Activated naive CD4-positive, alpha-beta T cell treated with Interleukin-2 at 50 U/mL for 16 hours (primary cell): ENCODE data around the gene DNAH1.

Source experiments
- DNase-seq: peaks from one replicate; pipeline ENCODE4 v3.0.0-alpha.2; 2020

Gene DNAH1

GRCh38 chr3:52437326-52438103 lies 121.4 kb downstream of the DNAH1 start:
- DNase-seq = no peak

- no peak for DNase-seq
Observed at GRCh38 chr3:52438104-52438376, 121.9 kb downstream of the DNAH1 start.

GRCh38 chr3:52438579-52439425 lies 122.7 kb downstream of the DNAH1 start:
- no peak for DNase-seq

GRCh38 chr3:52439426-52440248 lies 123.5 kb downstream of the DNAH1 start:
- no peak for DNase-seq

GRCh38 chr3:52440249-52440551 lies 124.1 kb downstream of the DNAH1 start:
- DNase-seq = no peak

GRCh38 chr3:52440671-52441070 lies 124.6 kb downstream of the DNAH1 start:
- no peak for DNase-seq

GRCh38 chr3:52441091-52441771 lies 125.1 kb downstream of the DNAH1 start:
- DNase-seq = no peak

- no peak for DNase-seq
Observed at GRCh38 chr3:52441772-52442332, 125.7 kb downstream of the DNAH1 start.

GRCh38 chr3:52442409-52443267 lies 126.5 kb downstream of the DNAH1 start:
- no peak for DNase-seq

GRCh38 chr3:52443268-52443610 lies 127.1 kb downstream of the DNAH1 start:
- DNase-seq = no peak

- no peak for DNase-seq
Observed at GRCh38 chr3:52443791-52444687, 127.9 kb downstream of the DNAH1 start.

GRCh38 chr3:52444860-52445793 lies 129.0 kb downstream of the DNAH1 start, which contains the start of gene SEMA3G:
TSS of gene SEMA3G (minus strand) at chr3:52445103. CDS start at chr3:52445027, 76 bp downstream.
- peak; percentile 83 for DNase-seq

- no peak for DNase-seq
Observed at GRCh38 chr3:52446042-52446441, 129.9 kb downstream of the DNAH1 start.

GRCh38 chr3:52446631-52447511 lies 130.8 kb downstream of the DNAH1 start:
- peak; percentile 75 for DNase-seq

- no peak for DNase-seq
Observed at GRCh38 chr3:52447512-52448355, 131.6 kb downstream of the DNAH1 start.
